ENCODE data around the gene LPCAT2.

The LPCAT2 gene

DNA sequence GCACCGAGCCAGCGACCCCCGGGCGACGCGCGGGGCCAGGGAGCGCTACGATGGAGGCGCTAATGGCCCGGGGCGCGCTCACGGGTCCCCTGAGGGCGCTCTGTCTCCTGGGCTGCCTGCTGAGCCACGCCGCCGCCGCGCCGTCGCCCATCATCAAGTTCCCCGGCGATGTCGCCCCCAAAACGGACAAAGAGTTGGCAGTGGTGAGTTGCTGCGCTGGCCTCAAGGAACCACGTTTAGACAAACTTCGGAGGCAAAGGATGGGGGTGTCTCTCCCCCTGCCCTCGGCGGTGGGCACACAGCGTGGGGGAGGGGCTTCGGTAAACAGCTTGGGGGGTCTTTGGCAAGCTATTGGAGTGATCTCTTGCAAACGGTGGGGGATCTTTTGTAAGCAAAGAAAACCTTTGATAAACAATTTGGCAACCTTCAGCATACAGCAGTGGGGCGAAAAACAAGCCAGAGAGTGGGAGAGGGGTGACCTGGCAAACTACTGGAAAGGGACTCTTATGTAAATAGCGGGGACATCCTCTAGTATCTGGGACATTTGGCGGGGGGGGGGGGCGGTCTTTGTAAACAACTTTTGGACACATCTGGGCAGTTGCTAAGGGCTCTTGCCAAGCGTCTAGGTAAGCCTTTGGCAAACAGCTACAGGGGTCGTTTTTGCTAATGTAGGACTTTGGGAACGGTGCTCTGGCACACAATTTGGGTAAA, 29.3 kb upstream of the LPCAT2 start:
- H3K27ac ChIP-seq: no peak overlapping the region
- no peak for DNase-seq (ENCODE audit: low read depth, low spot score)

DNA sequence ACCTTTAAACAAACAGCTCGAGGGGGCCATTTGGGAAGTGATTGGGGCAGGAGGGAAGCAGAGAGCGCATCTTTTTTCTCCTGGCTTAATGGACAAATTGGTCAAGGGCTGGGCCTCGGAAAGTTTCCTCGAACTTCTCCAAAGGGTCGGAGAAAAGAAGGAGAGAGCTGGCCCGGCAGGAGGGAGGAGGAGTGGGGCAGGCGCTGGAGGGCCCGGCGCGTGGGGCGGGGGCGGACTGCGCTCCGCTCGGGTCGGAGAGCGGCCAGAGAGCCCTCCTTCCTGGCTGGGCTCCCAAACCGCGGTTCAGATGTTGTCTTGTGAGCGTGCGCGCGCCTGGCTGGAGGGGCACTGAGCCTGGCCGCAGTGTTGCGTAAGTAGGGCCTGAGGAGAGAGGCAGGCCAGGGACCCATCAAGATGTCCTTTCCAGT, 28.6 kb upstream of the LPCAT2 start:
- H3K27ac ChIP-seq: no peak overlapping the region
- DNase-seq (ENCODE audit: low read depth, low spot score): no peak

DNA sequence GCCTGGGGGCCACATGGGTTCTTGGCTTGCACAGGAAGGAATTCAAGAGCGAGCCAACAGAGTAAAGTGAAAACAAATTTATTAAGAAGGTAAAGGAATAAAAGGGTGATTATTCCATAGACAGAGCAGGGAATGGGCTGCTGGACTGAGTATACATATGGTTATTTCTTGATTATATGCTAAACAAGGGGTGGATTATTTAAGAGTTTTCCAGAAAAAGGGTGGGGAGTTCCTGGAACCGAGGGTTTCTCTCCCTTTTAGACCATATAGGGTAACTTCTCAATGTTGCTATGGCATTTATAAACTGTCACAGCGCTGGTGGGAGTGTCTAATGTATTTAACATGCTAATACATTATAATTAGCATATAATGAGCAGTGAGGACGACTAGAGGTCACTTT, 27.8 kb upstream of the LPCAT2 start:
- H3K27ac ChIP-seq: no peak overlapping the region
- DNase-seq (ENCODE audit: low read depth, low spot score): no peak

DNA sequence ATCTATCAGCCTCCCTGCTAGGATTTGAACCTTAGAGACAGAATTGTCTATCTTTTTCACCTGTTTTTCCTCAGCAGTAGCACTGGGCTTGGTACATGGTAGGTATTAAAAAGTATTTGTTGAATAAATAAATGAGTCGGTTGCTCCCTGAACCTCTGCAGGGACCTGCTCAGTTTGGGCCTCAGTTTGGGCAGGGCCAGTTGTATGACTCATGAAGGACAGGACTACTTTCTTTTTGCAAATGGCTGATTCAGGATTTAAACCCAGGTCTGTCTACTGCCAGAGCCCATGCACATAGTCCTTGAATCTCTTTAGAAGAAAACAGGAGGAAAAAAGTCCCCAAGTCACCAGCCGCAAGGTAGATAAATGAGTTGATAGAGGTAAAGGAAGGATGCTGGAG, 26.8 kb upstream of the LPCAT2 start:
- no peak for DNase-seq (ENCODE audit: low read depth, low spot score)
- no peak overlapping the region for H3K27ac ChIP-seq

DNA sequence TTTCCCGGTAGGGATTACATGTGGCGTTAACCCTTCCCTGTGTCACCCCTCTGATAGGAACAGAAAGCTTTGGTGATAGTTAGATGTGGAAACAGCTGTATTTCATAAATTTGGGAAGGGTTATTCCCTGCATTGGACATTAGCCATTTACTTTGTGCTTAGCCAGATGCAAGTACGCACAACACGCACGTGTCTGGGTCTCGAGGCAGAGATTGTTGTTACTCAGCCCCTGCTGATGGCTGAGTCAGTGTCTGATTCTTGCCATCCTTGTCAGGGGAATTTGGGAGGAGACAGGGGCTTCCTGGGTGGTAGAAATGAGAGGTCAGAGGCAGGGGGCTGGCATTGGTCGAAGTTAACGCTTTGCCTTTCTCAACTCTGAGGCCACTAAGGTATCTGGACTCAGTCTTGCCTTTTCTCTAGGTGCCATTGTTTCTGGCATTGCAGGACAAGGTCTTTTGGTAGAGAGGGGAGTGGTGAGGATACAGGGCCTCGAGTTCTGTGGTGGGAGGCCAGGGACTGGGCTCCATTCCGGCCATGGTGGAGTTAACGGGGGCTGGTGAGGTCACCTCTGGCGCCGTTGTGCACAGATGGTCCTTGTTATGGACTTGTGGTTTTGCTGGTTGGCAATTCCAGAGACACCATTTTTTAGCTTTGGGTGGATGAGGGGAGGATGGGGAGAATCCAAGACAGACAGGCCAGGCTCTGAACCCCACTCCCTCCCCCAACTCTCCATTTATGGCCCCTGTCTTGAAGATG, 21.6 kb upstream of the LPCAT2 start:
- no peak overlapping the region for H3K27ac ChIP-seq

DNA sequence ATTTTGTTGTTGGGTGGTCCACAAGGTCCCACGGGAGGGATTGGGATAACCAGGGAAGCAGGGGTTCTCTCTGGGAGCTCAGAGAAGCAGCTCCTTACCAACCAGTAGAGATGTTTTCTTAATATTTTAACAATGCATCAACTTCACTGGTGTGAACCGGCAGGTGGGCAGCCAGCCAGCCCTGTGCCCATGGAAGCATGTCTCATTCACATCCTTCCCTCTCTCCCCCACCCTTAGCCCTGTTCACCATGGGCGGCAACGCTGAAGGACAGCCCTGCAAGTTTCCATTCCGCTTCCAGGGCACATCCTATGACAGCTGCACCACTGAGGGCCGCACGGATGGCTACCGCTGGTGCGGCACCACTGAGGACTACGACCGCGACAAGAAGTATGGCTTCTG, 20.6 kb upstream of the LPCAT2 start:
- no peak overlapping the region for H3K27ac ChIP-seq
- DNase-seq (ENCODE audit: low read depth, low spot score): no peak

More for the DNA sequence above, 21.6 kb upstream of the LPCAT2 start:
- DNase-seq (ENCODE audit: low read depth, low spot score): no peak

DNA sequence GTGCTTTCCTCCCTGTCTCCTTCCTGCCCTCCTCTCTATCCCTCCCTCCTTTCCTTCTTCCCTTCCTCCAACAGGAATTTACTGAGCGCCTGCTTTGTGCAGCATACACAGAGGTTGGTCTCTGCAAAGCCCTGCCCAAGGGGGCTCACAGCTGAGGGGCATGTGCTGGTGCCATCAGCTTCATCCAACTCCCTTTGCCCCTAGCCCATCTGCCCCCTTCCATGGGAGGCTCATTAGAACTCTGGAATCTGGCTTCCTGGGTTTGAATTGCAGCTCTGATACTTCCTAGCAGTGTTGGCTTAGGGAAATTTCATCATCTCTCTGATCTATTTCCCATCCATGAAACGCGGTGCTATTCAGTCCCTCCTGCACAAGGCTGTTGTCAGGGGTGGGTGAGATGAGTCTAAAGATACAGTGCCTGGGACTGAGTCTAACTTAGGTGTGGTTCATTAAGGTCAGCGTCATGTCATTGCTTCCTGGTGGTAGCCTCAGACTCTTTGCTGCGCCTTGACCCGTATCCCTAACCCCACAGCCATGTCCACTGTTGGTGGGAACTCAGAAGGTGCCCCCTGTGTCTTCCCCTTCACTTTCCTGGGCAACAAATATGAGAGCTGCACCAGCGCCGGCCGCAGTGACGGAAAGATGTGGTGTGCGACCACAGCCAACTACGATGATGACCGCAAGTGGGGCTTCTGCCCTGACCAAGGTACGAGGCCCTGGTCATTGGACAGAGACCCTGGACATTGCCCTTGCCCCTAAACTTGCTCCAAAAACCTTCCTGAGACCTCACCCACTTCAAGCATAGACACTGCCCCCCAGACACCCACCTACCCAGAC, 19.5 kb upstream of the LPCAT2 start:
- H3K27ac ChIP-seq: no peak overlapping the region
- no peak for DNase-seq (ENCODE audit: low read depth, low spot score)

DNA sequence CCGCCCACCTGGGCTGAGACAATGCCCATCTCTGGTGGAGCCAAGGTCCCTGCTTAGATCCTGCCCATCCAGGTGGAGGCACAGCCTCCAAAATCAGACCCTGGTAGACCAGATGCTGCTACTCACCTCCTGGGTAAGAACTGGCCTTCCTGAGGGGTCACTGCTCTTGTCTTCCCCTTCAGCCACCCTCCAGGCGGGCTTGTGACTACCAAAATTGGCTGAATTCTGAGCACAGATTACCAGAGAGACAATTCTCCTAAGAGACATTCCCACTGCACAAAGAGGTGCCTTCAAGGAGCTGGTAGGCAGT, 19.0 kb upstream of the LPCAT2 start:
- H3K27ac ChIP-seq: no peak overlapping the region
- no peak for DNase-seq (ENCODE audit: low read depth, low spot score)

DNA sequence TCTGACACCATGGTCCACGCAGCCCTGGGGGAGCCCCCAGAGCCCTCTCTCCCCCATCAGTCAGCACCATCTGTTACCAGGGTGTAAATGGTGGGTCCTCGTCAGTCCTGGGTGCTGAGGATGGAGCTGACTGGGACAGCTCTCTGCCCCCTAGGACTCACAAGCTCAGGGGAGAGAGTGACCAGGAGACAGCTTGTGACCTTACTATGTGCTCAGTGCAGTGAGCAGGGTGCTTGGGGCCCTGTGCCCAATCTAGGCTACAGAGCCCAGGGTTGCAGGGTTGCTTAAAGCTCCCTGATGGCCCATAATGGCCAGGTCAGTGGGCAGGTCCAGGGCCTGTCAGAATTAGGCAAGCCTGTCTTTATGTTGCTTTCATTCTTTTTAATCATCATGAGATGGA, 18.6 kb upstream of the LPCAT2 start:
- no peak overlapping the region for H3K27ac ChIP-seq
- DNase-seq (ENCODE audit: low read depth, low spot score): no peak

DNA sequence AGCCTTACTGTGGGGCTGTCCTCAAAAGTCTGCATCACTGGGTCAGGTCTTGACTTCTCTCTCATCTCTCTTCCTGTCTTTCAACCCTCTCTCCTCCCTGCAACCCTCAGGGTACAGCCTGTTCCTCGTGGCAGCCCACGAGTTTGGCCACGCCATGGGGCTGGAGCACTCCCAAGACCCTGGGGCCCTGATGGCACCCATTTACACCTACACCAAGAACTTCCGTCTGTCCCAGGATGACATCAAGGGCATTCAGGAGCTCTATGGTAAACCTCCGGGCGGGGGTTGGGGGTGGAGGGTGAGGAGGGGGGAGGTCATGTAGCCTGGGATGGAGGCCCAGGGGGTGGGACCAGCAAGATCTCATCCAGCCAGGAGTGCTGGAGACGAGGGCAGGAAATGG, 17.2 kb upstream of the LPCAT2 start:
- no peak overlapping the region for H3K27ac ChIP-seq
- no peak for DNase-seq (ENCODE audit: low read depth, low spot score)

DNA sequence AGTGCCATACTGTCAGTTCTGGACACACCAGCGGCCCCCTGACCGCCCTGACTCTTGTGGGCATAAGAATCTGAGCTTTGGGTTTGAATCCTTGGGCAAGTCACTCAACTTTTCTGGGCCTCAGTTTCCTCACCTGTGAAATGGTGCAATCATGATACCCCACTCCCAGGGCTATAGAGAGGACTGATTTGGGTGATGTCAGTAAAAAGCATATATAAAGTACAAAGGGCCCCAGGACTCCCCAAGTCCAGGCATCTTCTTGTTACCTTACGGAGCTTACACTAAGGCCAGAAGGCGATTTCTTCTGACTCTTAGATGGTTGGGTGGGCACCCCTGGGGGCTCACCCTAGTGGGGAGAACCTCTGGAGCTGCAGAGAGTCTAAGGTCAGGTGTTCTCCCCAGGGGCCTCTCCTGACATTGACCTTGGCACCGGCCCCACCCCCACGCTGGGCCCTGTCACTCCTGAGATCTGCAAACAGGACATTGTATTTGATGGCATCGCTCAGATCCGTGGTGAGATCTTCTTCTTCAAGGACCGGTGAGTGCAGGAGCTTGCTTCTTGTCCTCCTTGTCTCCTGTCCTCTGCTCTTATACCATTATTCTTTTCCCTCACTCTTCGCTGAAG, 16.0 kb upstream of the LPCAT2 start:
- no peak overlapping the region for H3K27ac ChIP-seq

DNA sequence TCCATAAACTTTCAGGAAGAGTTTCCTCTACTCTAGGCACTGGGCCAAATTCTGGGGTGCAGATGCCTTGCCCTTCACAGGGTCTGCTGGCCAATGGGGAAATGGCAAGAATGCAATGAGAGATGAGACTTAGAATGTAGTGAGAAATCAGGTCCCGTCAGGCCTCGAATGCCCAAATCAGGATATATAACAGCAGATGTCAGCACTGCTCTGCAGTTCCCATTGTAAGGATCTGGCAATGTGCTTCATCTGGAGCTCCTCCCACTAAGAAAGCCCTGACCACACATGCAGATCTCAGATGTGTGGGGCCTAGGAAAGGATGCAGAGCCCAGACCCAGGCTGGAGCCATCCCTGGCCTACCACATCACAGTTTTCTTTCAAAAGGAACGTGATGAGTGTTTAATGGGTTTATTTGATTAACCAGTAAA, 13.9 kb upstream of the LPCAT2 start:
- DNase-seq (ENCODE audit: low read depth, low spot score): peak; percentile 55
- no peak overlapping the region for H3K27ac ChIP-seq

More for the DNA sequence above, 16.0 kb upstream of the LPCAT2 start:
- DNase-seq (ENCODE audit: low read depth, low spot score): no peak

DNA sequence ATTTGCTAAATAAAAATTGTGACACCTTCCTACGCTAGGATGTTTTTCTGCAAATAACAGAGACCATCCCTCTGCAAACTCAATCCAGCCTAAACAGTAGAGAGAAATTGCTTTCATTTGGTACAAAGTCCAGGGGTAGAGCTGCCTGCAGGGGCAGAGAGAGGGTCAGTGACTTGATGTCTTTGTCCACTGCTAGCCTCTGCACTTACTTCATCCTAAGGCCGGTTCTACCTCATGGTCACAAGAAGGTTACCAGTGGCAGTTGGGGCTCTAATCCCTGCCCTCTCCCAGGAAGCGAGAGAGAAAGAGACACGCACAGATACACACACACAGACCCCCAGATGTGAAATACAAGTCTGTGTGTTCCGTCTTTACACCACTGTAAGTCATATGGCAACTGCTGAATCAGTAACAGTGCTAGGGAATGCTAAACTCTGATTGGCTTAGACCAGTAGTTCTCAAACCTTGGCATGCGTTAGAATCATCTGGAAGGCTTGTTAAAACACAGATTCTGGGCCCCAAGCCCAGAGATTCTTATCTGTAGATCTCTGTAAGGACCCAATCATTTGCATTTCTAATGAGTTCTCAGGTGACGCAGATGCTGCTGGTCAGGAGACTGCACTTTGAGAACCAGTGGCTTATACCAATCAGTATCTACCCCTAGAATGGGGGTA, 13.1 kb upstream of the LPCAT2 start:
- DNase-seq (ENCODE audit: low read depth, low spot score): peak; percentile 95
- H3K27ac ChIP-seq: peak overlapping the region; percentile 19

DNA sequence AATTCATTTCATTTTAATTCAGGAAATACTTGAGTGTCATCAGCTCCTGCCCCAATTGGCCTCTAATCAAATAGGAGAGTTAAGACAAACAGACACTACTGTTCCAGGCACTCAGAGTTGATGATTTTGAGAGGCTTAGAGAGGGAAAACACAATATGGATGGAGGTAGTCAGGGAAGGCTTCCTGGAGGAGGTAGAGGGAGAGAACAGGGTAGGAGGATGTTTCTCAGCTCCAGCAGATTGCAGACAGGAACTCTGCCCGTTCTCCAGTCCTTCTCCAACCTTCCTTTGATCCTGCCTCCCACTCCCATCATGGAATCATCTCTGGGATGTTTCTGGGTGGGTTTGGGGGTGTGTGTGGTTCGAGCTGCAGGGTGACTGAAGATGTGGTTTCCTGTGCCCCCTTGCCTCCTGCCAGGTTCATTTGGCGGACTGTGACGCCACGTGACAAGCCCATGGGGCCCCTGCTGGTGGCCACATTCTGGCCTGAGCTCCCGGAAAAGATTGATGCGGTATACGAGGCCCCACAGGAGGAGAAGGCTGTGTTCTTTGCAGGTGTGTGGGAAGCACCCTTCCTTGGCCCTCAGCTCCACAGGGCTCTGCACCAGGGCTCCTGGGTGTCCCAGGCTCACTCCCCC, 12.2 kb upstream of the LPCAT2 start:
- no peak overlapping the region for H3K27ac ChIP-seq

DNA sequence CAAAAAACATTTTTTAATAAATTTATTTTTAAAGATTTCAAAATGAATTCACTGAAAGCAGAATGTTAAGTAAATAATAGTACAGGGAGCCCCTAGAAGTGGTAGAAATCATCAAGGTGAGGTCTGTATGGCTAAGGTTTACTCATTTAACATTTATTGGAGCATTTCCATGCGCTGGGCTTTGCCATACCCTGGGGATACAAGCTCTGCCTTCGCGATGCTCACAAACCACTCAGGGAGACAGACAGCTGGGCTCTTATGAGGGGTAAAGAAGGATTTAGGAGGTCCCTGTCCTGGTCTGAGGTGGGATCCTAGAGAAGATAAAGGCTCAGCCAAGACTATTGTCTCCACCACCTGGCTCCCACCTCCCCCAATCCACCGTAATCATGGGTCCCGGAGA, 11.3 kb upstream of the LPCAT2 start:
- no peak for DNase-seq (ENCODE audit: low read depth, low spot score)
- H3K27ac ChIP-seq: no peak overlapping the region

More for the DNA sequence above, 12.2 kb upstream of the LPCAT2 start:
- no peak for DNase-seq (ENCODE audit: low read depth, low spot score)

DNA sequence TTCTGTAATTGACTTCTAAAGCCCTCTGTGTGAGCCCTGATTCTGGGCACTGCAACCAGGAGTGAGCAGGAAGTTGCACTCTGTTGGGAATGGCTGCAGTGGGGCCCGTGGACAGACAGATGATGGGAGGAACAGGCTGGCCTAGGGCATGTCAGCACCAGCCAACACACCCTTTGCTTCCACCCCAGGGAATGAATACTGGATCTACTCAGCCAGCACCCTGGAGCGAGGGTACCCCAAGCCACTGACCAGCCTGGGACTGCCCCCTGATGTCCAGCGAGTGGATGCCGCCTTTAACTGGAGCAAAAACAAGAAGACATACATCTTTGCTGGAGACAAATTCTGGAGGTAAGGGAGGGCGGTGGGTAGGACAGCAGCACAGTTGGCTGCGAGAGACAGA, 10.8 kb upstream of the LPCAT2 start:
- no peak overlapping the region for H3K27ac ChIP-seq
- DNase-seq (ENCODE audit: low read depth, low spot score): no peak

DNA sequence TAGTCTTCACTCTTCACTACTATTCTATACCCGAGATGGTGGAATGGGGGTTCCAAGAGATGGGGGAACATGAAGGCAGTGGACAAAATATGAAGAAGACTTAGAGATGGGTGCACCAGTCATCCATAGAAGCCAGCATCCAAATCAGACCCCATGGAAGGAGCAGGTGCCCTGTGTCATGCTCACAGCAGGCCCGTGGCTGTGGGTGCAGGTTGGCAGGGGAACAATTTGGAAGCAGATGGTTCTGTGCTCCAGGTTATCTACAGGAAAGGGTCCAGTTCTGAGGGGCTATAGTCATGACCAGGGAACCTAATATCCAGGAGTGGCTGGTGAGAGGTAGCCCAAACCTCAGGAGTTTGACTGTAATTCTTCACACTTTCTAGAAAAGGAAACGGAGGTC, 9.6 kb upstream of the LPCAT2 start:
- no peak for DNase-seq (ENCODE audit: low read depth, low spot score)
- H3K27ac ChIP-seq: peak overlapping the region; percentile 83

DNA sequence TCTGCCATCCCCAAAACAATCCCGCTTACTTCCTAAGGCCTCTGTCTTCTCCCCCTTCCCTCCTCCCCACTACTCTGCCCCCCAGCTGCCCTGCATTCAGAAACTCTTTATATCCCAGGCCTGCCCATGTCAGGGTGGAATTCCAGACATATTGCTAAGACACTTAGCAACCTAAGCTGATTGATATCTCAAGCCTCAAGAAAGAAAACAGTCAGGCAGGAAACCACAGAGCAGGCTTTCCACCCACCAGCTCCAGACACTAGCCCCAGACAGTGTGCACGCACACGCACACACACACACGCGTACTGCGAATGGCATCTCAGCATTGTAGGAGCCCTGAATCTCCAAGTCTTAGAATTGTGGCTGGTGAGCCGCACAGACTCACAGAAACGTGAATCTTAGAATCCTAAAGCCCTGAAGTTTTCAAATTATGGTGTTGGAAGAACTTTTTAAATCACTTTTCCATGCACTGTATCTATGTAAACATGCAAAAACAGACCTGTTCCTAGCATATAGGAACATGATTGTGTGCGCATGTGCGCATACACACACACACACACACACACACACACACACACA, 8.8 kb upstream of the LPCAT2 start:
- peak; percentile 95 for DNase-seq (ENCODE audit: low read depth, low spot score)
- H3K27ac ChIP-seq: peak overlapping the region; percentile 83

DNA sequence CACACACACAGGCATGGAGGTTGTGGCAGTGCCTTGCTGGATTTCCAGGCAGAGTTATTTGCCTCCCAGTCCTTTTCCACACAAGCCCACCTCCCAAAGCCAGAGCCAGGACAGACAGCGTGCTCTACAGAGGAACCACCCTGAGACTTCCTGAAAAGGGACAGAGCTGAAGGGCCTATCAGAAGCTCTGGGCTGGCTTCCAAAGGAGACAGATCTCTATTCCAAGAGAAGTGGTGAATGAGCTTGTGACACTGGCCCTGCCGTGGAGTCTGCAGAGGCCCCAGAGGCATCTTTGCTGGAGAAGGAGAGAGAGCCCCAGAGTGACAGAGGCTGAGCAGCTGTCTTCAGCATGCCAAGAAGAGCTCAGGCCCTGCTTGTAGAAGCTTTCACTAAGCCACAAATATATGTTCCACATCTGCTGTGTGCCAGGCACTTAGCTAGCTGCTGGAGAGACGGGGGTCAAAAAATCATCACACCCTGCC, 8.3 kb upstream of the LPCAT2 start:
- DNase-seq (ENCODE audit: low read depth, low spot score): no peak
- H3K27ac ChIP-seq: peak overlapping the region; percentile 83
